COLO829 (cell line): Measurements from ENCODE around the gene TSPAN18.

Source experiments
- DNase-seq: peaks from one replicate; pipeline ENCODE4 v3.0.0; 2012; ENCODE audit warnings: low spot score

TSPAN18 gene

GRCh38 chr11:44797051-44797450, 70.3 kb downstream of the TSPAN18 start:
- no peak for DNase-seq

- DNase-seq, result no peak
Observed at GRCh38 chr11:44797886-44798606, 71.3 kb downstream of the TSPAN18 start.

- no peak for DNase-seq
Observed at GRCh38 chr11:44798607-44798972, 71.8 kb downstream of the TSPAN18 start.

- DNase-seq, result no peak
Observed at GRCh38 chr11:44799012-44799411, 72.2 kb downstream of the TSPAN18 start.

GRCh38 chr11:44802347-44802746, 75.6 kb downstream of the TSPAN18 start:
- no peak for DNase-seq

- no peak for DNase-seq
Observed at GRCh38 chr11:44803009-44803408, 76.2 kb downstream of the TSPAN18 start.

GRCh38 chr11:44804449-44805437, 78.0 kb downstream of the TSPAN18 start:
- DNase-seq, result no peak

- DNase-seq, result no peak
Observed at GRCh38 chr11:44805596-44805995, 78.8 kb downstream of the TSPAN18 start.

- DNase-seq, result no peak
Observed at GRCh38 chr11:44808053-44808753, 81.4 kb downstream of the TSPAN18 start.

GRCh38 chr11:44809283-44809682, 82.5 kb downstream of the TSPAN18 start:
- no peak for DNase-seq

GRCh38 chr11:44811841-44812448, 85.2 kb downstream of the TSPAN18 start:
- no peak for DNase-seq

GRCh38 chr11:44812971-44813370, 86.2 kb downstream of the TSPAN18 start:
- no peak for DNase-seq

GRCh38 chr11:44813401-44813800, 86.6 kb downstream of the TSPAN18 start:
- no peak for DNase-seq

- no peak for DNase-seq
Observed at GRCh38 chr11:44814881-44815592, 88.3 kb downstream of the TSPAN18 start.

- no peak for DNase-seq
Observed at GRCh38 chr11:44815917-44816456, 89.2 kb downstream of the TSPAN18 start.

- no peak for DNase-seq
Observed at GRCh38 chr11:44816761-44817160, 90.0 kb downstream of the TSPAN18 start.

GRCh38 chr11:44817207-44817949, 90.6 kb downstream of the TSPAN18 start:
- no peak for DNase-seq

- no peak for DNase-seq
Observed at GRCh38 chr11:44818110-44818509, 91.3 kb downstream of the TSPAN18 start.

- no peak for DNase-seq
Observed at GRCh38 chr11:44819346-44819745, 92.6 kb downstream of the TSPAN18 start.

GRCh38 chr11:44822369-44822768, 95.6 kb downstream of the TSPAN18 start:
- DNase-seq, result no peak
